Fibroblast of skin of abdomen (primary cell): ENCODE results near the gene KIAA0753.
A peak's percentile ranks its signal among the peaks of the same experiment; 100 is the strongest.

Experiments
- DNase-seq: peaks from one replicate; pipeline ENCODE4 v3.0.0-alpha.2; 2013

Gene KIAA0753

DNA sequence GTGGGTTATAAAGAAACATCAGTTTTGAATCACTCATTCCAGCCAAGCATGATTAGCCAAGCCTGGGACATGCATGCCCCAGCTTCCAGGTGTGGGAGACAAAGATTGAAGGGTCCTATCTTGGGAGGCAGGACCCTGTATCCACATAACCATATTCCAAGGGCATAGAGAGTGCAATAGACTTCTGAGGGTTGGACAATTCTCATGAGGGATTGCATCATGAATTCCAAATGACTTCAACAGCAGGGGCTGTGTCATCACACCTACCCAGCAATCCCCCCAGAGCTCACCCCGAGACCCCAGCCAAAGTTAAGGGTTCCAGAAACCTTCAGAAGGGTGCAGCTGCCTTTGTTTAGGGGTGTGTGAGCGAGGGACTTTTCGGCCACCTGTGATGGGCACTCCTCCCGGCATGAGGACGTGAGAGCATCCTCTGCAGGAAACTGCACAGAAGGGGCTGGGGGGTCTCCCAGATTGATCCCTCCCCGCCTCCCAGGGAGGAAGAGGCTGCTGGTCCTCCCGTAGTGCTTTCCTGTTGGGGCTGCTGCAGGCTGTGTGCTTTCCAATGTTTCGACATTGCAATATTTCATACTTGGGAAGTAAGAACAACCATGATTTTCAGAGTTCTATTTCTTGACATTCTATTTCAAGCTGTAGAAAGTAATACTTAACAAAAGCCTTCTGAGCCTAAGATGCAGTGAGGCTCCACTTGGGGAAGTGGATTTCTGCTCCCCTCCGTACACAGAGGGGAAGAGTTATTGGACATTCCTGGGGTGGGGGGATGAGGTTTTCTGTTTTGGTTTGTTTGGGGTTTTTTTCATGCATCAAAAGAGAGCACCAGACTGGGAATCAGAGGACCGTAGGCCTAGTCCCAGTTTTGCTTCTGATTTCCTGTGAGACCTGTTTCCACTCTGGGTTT is 70.9 kb downstream of the KIAA0753 start:
- DNase-seq = peak; percentile 38

DNA sequence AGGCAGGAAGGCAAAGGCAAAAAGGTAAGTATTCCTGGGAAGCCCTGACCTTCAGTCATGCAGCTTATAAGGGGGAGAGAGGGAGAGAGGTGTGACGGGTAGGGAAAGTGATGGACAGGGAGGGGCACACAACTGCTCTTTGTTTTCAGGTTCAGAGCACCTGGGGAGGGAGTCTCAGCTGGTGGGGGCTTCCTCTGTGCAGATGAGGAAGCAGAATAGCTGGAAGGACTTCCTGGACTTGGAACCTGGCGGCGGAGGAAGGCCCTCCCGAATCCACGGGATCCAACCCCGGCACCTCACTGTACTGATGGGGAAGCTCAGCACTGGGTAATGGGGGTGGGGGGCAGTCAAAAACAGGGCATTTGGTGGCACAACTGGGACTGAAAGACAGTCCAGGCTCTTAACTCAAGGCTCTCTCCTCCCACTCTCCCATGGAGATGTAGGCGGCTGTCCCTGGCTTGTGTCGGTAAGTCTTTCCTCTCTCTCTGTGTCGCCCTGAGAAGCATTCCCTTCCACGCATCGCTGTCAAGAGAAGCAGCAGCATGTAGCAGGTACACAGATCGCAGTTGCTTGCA is 72.2 kb downstream of the KIAA0753 start:
- no peak for DNase-seq

DNA sequence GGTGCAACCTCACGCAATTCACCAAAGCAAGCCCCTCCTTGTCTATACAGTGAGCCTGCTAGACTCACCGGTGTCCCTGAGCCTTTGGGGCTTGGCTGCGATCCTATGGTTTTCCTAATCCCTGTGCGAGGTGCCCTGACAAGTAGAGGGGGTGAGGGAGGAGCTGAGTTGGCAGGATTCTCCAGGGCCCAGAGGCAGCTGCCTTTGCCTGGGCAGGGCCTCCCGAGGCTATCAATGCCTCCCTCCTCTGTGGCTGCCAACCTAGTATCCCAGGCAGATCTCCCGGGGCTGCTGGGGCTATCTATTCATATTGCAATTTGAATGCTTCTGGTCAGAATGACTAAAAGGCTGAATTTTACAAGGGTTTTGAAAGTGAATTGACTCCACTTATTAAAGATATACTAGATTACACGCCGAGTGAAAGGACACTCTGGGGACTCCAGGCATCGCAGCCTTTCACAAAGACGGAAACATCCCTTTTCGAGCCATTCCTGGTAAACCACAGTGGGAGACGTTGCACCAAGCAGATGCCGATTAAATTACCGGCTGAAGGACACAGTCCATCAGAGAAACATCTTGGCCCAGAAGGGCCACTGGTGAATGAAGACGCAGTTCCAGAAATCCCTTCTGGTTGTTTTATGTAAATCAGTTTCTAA is 72.9 kb downstream of the KIAA0753 start:
- DNase-seq = peak; percentile 60

DNA sequence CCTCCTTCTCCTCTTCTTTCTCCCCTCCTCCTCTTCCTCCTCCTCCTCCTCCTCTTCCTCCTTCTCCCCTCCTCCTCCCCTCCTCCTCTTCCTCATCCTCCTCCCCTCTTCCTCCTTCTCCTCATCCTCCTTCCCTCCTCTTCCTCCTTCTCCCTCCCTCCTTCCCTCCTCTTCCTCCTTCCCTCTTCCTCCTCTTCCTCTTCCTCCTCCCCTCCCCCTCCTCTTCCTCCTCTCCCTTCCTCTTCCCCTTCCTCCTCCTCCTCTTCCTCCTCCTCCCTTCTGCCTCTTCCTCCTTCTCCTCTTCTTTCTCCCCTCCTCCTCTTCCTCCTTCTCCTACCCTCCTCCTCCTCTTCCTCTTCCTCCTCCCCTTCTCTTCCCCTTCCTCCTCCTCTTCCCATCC is 79.1 kb downstream of the KIAA0753 start:
- DNase-seq = no peak

DNA sequence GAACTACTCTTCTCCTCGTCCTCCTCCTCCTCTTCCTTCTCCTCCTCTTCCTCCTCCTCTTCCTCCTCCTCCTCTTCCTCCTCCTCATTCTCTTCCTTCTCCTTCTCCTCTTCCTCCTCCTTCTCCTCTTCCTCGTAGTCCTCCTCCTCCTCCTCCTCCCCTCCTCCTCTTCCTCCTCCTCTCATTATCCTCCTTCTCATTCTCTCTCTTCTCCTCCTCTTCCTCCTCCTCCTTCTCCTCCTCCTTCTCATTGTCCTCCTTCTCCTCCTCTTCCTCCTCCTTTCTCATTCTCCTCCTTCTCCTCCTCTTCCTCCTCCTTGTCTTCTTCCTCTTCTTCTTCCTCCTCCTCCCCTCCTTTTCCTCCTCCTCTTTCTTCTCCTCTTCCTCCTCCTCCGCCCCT is 80.0 kb downstream of the KIAA0753 start:
- no peak for DNase-seq

DNA sequence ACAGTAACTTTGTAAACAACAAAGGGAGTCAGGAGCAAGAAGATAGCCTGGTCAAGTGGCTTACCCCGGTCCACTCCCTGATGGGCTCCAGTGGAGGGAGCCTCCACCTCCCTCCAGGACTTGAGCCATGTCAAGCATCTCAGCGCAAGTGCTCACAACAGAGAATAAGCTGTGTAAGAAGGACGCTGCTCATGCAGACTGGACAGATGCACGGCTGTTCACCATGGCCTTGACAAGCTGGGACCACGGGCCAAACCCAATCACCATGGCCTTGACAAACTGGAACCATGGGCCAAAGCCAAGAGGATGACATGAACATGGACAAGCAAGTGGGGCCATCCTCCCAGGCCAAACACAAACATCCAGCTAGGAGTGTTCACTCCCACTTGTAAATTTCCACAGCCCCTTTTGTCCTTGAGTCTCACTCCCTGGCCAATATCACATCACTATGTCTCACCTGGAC is 80.7 kb downstream of the KIAA0753 start:
- DNase-seq = no peak

DNA sequence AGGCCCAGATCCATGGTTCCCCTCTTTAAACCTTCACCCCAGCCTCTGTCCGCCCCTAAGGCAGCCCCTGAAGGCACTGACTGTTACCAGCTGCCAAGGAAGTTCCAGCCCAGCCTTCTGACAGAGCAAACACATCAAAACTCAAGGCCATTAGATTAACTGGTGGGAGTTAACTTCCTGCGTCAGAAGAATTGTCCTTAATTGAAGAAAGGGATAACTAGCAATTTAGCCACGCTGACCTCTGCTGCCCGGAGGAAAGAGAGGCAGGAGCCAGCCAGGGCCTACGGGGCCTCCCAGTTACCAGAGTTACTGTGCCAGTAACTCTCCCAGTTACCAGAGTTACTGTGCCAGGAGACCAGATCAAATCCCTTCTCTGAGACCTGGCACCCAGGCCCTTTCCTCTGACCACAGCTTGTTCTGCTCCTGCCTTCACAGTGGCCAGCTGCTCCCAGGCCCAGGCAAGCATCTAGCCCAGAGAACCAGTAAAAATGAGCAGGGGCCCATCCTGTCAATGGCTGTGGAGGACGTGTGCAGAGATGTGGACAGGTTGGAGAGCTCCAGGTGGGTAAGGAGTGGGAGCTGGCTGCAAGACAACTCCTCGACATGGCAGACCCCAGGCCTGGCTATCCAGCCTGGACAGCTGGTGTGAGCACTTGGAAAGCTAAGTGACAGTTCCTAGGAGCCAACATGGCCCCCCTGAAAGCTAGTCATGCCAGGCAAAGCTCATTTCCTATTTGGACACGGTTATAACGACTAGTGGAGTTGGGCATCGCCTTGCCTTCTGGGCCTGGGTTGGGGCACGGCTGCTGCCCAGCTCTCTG is 81.4 kb downstream of the KIAA0753 start:
- DNase-seq = no peak

DNA sequence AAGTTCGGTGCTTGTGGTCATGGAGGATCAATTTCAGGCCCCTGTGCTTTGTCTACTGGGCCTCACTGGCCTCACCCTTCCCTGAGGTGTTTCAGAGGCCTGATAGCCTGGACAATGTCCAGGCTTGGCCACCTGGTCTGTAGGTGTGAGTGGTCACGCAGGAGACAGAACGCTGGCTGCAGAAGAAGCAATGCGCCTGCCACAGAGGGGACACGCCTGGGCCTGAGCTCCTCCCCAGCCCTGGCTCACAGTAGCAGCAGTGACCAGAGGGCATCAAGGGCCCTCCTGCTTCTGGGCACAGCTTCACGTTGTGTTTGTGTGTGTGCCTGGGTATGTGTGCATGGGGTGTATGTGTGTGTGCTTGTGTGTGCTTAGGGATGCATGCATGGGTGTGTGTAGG is 82.2 kb downstream of the KIAA0753 start:
- no peak for DNase-seq

DNA sequence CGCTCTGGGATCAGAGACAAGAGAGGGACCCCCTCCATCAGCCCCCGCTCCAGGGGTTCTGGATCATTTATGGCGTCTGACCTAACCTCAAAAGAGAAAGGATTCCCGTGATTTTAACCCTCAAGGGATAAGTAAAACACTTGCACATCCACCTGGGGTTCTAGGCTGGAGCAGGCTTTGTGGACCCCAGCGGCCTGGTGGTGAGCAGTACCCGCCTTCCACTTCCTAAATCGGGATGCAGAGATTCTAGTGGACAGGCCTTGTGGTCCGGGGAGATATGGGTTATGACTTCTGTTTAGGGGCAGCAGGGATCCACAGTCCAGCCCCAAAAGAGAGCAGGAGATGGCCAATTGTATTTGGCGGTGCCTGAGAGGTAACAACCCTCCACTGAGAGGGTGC is 83.5 kb downstream of the KIAA0753 start:
- no peak for DNase-seq

DNA sequence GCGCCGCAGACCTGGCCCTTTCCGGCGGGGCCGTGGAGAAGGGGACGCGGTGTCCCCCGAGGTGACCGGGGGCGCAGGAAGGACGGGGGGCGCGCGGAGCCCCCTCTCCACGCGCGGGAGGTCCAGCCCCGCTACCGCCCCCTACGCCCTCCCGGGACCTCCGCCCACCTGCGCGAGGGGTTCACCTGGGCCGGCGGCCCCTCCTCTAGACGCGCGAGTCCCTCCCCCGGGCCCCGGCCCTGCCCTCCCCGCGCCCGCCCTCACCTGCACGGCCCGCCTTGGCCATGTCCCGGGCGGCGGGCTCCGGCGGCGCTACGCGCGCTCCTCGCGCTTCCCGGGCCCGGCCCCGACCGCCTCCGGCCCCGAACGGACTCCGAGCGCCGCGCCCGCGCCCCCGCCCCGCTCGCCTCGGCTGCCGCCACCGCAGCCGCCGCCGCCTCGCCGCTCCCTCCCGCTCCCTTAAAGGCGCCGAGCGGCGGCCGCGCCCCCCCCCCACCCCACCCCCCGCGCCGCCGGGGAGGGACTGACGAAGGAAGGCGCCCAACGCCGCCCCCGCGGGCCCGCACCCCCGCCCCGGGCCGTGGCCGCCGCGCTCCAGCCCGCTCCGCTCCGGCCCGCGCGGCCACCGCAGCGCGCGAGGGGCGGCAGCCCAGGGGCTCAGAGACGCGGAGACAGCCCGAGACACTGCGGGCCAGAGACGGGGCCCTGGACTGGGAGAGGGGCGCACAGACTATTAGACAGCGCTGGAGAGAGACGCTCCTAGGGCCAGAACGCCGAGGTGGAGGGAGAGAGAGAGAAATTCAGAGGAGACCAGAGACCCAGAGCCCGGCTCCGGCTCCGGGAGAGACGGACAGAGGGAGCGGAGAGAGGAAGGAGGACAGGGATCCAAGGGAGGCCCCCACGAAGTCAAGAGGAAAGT is 84.1 kb downstream of the KIAA0753 start, which contains the start of gene PITPNM3:
TSS of gene PITPNM3 (minus strand) at position 435 of the 919 bp plus-strand sequence. CDS start at position 286, 149 bp downstream.
- DNase-seq = no peak

DNA sequence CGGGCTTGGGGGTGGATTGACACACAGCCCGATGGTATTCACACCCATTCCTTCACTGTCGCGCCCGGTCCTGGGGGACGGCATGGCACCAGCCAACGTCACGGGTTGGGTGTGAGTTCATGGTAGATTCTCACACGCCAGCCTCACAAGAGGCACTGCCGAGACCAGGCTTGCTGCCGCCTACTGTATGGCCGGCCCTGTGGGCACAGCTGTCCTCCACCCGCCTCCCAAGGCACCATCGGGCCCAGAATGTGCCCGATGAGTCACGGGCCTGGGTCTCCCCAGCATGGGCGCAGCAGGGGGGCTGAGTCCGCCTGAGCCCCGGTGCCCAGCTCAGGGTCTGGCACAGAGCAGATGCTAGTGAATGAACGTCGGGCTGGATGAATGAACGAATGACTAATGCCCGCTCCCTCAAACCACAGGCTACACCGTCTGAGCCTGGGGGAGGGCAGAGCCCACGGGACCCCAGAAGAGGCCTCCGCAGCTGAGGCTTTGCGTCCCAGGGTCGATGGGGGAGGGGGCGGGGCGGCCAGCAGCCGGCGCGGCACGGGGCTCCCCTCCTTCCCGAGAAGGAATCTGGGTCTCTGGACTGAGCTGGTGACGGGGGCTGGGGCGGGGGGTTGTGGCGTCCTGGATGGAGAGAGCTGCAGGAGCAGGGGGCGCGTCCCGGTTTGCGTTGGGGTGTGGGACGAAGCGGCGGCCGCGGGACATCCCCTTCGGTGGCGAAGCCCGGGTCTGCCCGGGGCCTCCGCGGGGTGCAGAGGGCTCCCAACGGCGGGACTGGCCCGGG is 85.0 kb downstream of the KIAA0753 start:
- peak; percentile 61 for DNase-seq

DNA sequence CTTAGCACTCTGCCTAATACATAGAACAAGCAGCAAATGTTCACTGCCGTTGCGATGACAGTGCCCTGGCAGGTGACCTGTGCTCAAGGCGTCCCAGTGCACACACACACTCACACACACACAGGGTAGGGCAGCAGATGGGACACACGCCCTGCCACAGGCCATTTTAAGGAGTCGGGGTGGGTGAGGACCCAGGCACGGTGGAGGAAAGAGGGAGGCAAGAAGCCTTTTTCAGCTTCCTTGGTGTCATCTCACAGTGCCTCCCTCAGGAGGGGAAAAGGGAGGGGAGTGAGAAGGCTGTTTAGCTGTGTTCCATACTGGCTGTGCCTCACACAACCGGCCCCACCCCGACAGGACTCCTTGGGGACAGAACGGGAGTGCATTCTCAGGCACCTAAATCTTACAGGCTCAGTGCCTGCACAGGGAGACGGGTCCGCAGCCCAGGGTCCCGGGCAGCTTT is 85.6 kb downstream of the KIAA0753 start:
- no peak for DNase-seq

DNA sequence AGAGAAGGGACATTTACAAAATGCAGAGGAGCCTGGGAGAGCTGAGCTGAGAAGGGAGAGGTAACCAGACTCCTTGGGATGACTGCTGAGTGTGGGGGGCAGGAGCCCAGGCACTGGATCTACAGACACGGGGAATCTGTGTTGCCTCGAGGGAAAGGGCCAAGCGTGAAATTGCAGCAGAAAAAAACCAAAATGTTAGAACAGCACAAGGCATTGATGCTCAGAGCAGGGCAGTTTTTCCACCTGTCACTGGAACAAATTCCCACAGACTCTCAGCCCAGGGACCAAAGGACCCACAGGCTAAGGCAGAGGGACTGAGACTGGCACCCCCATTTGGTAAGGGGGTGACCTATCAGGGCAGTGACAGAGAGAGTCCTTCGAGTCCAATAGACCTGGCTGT is 86.2 kb downstream of the KIAA0753 start:
- DNase-seq = no peak

DNA sequence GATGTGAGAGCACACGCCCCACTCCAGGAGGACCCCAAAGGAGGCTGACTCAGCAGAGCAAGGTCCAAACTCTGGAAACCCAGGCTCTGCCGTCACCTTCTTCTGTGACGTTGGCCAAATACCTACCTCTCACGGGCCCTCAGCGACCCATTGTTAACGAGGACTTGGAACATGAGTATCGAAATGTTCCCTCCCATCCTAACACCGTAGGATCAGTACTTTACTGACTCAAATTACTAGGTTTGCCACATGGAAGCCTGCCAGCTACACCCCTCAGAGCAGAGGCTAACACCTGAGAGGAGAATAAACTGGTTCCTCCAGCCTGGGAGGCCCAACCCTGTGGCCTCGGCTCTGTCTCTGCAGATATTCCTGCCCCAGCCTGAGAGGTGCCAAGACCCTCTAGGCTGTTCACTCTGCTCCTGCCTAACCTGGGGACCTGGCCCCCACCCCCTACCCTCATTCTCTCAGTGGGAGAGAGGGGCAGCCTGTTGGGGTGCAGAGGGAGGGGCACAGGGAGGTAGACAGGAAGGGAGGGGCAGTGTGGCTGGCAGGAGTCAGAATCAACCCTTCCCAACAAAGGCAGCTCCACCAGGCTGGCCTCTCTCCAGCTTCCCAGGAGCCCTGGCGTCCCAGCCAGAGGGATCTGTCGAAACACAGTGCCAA is 88.5 kb downstream of the KIAA0753 start:
- DNase-seq = no peak

DNA sequence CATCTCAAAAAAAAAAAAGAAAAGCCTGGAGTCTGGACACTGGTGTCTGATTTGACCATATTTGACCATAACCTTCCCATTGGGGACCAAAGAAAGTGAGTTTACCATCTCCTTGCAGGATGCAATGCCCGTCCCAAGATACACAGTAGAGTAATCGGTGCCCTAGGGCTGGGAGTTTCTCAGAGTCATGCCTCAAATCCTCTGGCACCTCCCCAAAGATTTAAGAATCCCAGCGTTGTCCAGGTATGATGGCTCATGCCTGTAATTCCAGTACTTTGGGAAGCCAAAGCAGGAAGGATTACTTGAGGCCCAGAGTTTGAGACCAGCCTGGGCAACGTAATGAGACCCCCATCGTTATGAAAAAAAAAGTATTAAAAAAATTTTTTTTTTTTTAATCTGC is 89.2 kb downstream of the KIAA0753 start:
- no peak for DNase-seq

DNA sequence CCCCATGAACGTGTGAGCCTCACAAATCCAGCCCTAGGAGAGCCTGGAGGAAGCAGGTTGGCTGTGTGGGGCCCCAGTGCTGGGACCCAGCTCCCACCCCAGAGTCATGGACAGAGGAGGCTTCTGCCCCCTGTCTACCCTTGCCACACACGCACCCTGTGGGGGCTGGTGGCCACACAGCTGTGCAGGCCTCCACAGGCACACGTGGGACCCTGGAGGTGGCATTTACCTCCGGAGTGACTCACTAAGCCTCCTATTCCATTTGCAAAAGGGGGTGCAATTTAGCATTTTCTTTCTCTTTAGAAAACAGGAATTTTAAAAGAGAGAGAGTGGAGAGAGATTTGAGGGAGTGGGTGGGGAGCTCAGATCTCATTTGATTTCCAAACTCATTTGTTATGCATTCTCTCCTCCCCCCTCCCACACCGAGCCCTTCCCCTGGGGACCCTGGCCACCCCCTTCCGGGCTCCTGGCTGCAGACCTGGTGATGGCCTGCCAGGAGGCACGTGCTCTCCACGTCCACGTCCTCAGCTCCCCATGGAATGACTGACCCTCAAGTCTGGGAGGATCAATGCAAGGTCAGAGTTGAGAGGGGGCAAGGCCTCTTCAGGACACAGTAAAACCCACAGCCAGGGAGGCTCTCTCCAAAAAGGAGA is 91.0 kb downstream of the KIAA0753 start:
- DNase-seq = no peak

DNA sequence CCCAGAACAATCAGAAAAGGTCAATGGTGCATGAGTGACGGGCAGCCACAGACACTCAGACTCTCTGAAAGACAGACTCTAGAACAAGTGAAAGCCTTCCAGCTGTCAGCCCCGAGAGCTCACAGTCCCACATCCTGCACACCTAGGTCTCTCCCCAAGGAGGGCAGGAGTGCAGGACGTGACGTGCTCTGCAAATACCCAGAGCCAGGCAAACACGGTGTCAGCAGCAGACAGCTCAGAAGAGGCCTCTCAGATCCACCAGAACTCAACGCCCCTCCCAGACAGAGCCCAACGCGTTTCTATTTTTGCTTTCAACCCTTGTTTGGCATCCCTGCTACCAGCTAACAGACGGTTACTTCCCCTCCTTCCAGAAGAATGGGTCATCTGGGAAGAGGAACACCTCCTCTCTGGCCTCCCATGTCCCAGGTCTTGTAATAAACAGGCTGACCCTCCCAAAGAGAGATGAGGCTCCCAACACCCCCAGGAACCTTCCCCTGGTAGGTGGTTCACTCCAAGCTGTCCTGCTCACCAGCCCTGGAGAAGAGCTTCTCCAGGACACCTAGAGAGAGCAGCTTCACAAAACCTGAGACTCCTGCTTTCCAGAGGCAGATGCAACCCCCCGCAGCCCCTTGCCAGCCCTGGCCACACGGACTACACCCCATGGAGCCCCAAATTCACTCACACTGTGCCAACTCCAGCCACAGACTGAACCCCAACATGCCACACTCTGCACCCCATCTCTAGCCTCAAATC is 91.8 kb downstream of the KIAA0753 start:
- DNase-seq = no peak

DNA sequence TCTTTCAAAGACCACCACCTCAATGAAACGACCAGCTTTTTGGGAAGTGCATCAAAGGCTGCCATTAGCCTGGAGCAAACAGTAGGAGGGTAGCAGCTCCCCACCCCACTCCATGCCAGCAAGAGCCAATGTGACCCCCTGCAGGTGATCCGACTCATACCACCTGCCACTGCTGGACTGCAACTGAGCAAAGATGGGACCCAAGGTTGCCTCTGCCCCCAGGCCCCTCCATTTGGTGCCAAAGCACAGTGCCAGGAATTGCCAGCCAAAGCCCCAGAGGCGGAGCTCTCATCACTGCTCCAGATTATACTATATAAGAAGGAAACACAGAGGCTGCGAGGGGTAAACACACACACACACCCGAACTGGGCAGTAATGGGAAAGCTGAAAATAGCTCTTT is 92.5 kb downstream of the KIAA0753 start:
- DNase-seq = no peak

DNA sequence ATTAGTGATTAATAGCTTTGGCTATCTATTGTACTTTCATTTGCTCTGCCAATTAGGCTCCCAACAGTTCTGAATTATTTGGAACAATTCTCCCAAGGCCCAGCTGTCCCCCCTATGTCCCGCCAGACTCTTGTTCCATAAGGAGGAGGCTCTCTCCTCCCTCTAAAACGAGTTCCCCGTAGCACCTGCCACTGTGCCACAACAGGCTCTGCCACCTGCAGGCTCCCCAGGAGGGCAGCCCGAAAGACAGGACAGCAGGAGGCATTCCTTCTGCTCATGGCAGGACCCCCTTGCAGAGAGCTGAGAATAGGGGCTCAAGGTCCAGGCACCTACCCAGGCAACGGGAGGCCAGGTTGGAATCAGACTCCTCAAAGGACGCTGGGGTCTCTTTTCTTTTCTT is 93.2 kb downstream of the KIAA0753 start:
- no peak for DNase-seq
